ENCODE data around the gene BAD.

DNA sequence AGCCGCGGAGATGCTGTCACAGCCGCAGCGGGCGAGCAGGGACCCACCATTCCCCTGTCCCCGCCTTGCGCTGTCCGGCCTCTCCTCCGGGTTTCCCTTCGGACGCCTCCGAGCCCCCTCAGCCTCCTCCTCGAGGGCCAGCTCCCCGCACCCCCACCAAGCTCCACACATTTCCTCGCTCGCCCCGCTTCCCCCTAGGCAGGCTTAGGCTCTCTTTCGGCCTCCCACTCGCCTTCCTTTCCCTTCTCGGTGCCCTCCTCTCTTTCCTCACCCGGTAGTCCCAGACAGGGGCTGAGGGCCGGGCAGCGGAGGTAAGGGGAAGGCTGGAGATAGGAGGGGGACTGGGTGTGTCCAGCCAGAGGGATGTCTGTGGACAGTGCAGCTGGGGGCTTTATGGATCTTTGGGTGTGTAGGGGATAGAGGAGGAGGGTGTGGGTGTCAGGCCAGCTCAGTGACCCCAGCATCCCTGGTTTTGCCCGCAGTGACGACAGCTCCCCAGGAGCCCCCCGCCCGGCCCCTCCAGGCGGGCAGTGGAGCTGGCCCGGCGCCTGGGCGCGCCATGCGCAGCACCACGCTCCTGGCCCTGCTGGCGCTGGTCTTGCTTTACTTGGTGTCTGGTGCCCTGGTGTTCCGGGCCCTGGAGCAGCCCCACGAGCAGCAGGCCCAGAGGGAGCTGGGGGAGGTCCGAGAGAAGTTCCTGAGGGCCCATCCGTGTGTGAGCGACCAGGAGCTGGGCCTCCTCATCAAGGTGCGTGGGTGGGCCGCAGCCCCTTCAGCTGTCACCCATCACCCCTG is 8.2 kb upstream of the BAD start:
- TF ChIP-seq CTCF (conservative IDR thresholded peaks at IDR 0.05) (no peak), ZFX (IDR thresholded peaks at IDR 0.05) (no peak)
